ENCODE results near the gene SUGCT. TPM values are rescaled to one million over a fixed set of nuclear protein-coding genes. Genes with fewer than 3 reads are reported as not detected.

SUGCT gene
- total RNA-seq, 2 experiments from 2014 or later: not detected

DNA sequence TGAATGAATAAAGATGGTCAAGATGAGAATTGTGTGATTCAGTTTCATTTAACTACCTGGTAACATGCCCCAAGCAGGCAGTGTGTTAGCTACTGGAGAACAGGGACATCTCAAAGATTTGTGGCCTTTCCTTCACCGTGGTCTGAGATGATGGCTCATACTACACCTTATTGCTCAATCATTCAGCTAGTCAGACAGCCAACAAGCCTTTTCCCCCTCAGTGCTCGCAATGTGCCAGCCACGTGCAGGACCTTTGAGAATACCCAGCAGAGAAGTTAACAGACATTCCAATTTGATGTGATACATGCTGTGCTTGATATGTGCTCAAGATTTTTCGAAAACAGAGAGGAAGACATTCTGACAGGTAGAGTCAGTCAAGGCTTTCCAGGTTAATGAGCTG lies 562.8 kb downstream of the SUGCT start:
- no TSS peak for BruUV-seq (replicated peaks)
- no peak overlapping the region for H3K27ac ChIP-seq (ENCODE audit: low read depth, low read length, poor library complexity, severe bottlenecking)
- no peak for DNase-seq (ENCODE audit: low spot score)
- H2AFZ ChIP-seq (ENCODE audit: low read length): no peak overlapping the region
- POLR2A ChIA-PET: no interaction called here
- intact Hi-C loops (cut with micrococcal nuclease; ENCODE audit: unreplicated experiment): no loop called here
- no peaks in the 10 kb centered on the region for H4K20me1 ChIP-seq (ENCODE audit: insufficient read depth, low read length)
- peaks cover 8% of the 10 kb centered on the region for H3K4me1 ChIP-seq (ENCODE audit: insufficient read depth, low read length, poor library complexity, severe bottlenecking)
- H3K36me3 ChIP-seq (ENCODE audit: insufficient read depth, low read length): no peaks in the 10 kb centered on the region
- CTCF ChIA-PET (ENCODE audit: unreplicated experiment): no interaction called here
- no peaks in the 10 kb centered on the region for H3K9me3 ChIP-seq (ENCODE audit: low read length)
- no peaks in the 10 kb centered on the region for H3K9me2 ChIP-seq (ENCODE audit: insufficient read depth, low read length)
- H3K4me2 ChIP-seq (ENCODE audit: low read length): no peak overlapping the region
- no peak overlapping the region for H3K4me3 ChIP-seq (ENCODE audit: low read depth, low read length, poor library complexity, severe bottlenecking)
- H3K79me2 ChIP-seq (ENCODE audit: insufficient read depth, low read depth, low read length): no peaks in the 10 kb centered on the region
- TF ChIP-seq, protein P1, sequence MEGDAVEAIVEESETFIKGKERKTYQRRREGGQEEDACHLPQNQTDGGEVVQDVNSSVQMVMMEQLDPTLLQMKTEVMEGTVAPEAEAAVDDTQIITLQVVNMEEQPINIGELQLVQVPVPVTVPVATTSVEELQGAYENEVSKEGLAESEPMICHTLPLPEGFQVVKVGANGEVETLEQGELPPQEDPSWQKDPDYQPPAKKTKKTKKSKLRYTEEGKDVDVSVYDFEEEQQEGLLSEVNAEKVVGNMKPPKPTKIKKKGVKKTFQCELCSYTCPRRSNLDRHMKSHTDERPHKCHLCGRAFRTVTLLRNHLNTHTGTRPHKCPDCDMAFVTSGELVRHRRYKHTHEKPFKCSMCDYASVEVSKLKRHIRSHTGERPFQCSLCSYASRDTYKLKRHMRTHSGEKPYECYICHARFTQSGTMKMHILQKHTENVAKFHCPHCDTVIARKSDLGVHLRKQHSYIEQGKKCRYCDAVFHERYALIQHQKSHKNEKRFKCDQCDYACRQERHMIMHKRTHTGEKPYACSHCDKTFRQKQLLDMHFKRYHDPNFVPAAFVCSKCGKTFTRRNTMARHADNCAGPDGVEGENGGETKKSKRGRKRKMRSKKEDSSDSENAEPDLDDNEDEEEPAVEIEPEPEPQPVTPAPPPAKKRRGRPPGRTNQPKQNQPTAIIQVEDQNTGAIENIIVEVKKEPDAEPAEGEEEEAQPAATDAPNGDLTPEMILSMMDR (conservative IDR thresholded peaks at IDR 0.05; ENCODE audit: low read length): no peak
- TF ChIP-seq EZH2phosphoT487 (IDR thresholded peaks at IDR 0.05; ENCODE audit: borderline replicate concordance, low read depth, low read length): no peak

DNA sequence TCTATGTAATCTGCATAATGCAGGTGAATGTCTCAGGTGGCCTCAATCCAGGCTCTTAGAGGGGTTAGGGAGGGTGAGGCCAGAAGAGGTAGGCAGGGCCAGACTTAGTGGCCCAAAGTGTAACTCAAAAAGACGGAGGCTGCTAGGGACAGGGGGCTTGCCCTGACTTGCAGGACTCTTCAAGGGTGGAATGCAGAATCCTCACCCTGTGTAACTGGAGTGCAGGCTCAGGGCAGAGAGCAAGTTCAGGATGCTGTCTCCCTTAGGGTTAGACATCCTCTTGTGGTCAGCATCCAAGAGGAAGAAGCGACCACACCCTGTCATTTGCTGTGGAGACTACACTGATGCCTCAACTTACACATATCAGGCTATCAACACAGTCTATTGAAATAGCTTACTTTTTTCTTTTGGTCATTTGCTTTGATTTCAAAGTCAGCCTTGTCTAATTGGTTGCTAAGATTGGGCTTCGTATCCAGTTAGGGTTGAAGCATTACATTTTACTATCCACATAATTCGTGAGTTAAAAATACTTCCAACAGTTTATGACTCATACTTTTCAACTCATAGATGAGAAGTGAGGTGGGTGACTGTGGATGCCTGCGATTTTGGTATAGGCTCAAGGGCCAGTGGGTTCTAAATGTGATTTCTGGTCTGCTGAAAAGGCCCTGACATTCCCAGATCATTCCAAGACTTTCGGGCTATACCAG lies 563.6 kb downstream of the SUGCT start:
- DNase-seq (ENCODE audit: low spot score): no peak
- BruUV-seq (replicated peaks): no TSS peak
- no peaks in the 10 kb centered on the region for H3K36me3 ChIP-seq (ENCODE audit: insufficient read depth, low read length)
- no peak overlapping the region for H3K4me2 ChIP-seq (ENCODE audit: low read length)
- H4K20me1 ChIP-seq (ENCODE audit: insufficient read depth, low read length): no peaks in the 10 kb centered on the region
- no peak for TF ChIP-seq EZH2phosphoT487 (IDR thresholded peaks at IDR 0.05; ENCODE audit: borderline replicate concordance, low read depth, low read length)
- TF ChIP-seq, protein P1 (conservative IDR thresholded peaks at IDR 0.05; ENCODE audit: low read length): no peak
- H3K9me3 ChIP-seq (ENCODE audit: low read length): no peaks in the 10 kb centered on the region
- ChIA-PET POLR2A (no interaction called here), CTCF (ENCODE audit: unreplicated experiment) (no interaction called here)
- H3K4me3 ChIP-seq (ENCODE audit: low read depth, low read length, poor library complexity, severe bottlenecking): no peak overlapping the region
- no peaks in the 10 kb centered on the region for H3K9me2 ChIP-seq (ENCODE audit: insufficient read depth, low read length)
- H3K79me2 ChIP-seq (ENCODE audit: insufficient read depth, low read depth, low read length): no peaks in the 10 kb centered on the region
- H2AFZ ChIP-seq (ENCODE audit: low read length): no peak overlapping the region
- intact Hi-C loops (cut with micrococcal nuclease; ENCODE audit: unreplicated experiment): no loop called here
- H3K27ac ChIP-seq (ENCODE audit: low read depth, low read length, poor library complexity, severe bottlenecking): no peak overlapping the region
- peaks cover 10% of the 10 kb centered on the region for H3K4me1 ChIP-seq (ENCODE audit: insufficient read depth, low read length, poor library complexity, severe bottlenecking)

DNA sequence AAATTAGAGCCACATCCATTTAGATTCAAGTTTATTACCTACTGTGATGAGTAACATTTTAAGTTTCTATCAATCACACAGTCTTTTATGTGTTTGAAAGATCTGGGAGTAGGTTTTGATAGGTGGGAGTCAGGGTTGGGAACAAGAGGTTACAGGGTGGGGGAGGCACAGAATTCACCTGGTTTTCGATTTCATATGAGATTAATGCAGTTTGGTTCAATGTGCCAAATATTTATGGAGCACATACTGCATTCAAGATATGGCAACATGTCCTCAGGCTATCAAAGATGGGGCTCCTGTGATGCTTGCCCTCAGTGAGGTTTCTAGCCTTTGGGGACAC lies 564.1 kb downstream of the SUGCT start:
- Histone ChIP-seq H3K4me3 (ENCODE audit: low read depth, low read length, poor library complexity, severe bottlenecking) (no peak overlapping the region), H3K79me2 (ENCODE audit: insufficient read depth, low read depth, low read length) (no peaks in the 10 kb centered on the region), H3K4me2 (ENCODE audit: low read length) (no peak overlapping the region), H3K27ac (ENCODE audit: low read depth, low read length, poor library complexity, severe bottlenecking) (no peak overlapping the region), H3K4me1 (ENCODE audit: insufficient read depth, low read length, poor library complexity, severe bottlenecking) (peaks cover 10% of the 10 kb centered on the region), H4K20me1 (ENCODE audit: insufficient read depth, low read length) (no peaks in the 10 kb centered on the region), H3K36me3 (ENCODE audit: insufficient read depth, low read length) (no peaks in the 10 kb centered on the region), H3K9me3 (ENCODE audit: low read length) (no peaks in the 10 kb centered on the region), H3K9me2 (ENCODE audit: insufficient read depth, low read length) (no peaks in the 10 kb centered on the region), H2AFZ (ENCODE audit: low read length) (no peak overlapping the region)
- BruUV-seq (replicated peaks): no TSS peak
- ChIA-PET CTCF (ENCODE audit: unreplicated experiment) (no interaction called here), POLR2A (no interaction called here)
- TF ChIP-seq, protein P1 (conservative IDR thresholded peaks at IDR 0.05; ENCODE audit: low read length): no peak
- no peak for TF ChIP-seq EZH2phosphoT487 (IDR thresholded peaks at IDR 0.05; ENCODE audit: borderline replicate concordance, low read depth, low read length)
- DNase-seq (ENCODE audit: low spot score): no peak
- intact Hi-C loops (cut with micrococcal nuclease; ENCODE audit: unreplicated experiment): no loop called here

All from OCI-LY7 (cell line).